H9 (cell line): ENCODE results near the gene IQSEC1. TPM values are rescaled to one million over a fixed set of nuclear protein-coding genes. Genes with fewer than 3 reads are reported as not detected.

ENCODE experiments used
- DNase-seq: peaks from one replicate; pipeline ENCODE4 v3.0.0-alpha.2; 2017
- H2AFZ ChIP-seq: one replicate; pipeline ENCODE4 v1.6.1; 2013; ENCODE audit warnings: mild to moderate bottlenecking, low read length, control low read depth, moderate library complexity
- H2AK5ac ChIP-seq: 2 replicates; pipeline ENCODE4 v1.6.1; 2013; ENCODE audit warnings: low read length, control low read depth, mixed read lengths; ENCODE audit not compliant: insufficient read length
- H2BK120ac ChIP-seq: one replicate; pipeline ENCODE4 v1.6.1; 2013; ENCODE audit warnings: low read depth, mild to moderate bottlenecking, low read length, control low read depth, inconsistent platforms; ENCODE audit not compliant: poor library complexity, severe bottlenecking
- H2BK12ac ChIP-seq: 2 replicates; pipeline ENCODE4 v1.6.1; 2013; ENCODE audit warnings: low read length, control low read depth, mixed read lengths, low read depth; ENCODE audit not compliant: insufficient read length
- H2BK15ac ChIP-seq: 2 replicates; pipeline ENCODE4 v1.6.1; 2013; ENCODE audit warnings: low read depth, low read length, control low read depth
- H2BK20ac ChIP-seq: one replicate; pipeline ENCODE4 v1.6.1; 2013; ENCODE audit warnings: low read depth, mild to moderate bottlenecking, low read length, control low read depth, inconsistent platforms; ENCODE audit not compliant: poor library complexity, severe bottlenecking
- H2BK5ac ChIP-seq: 2 replicates; pipeline ENCODE4 v1.6.1; 2013; ENCODE audit warnings: low read length, control low read depth, mixed read lengths; ENCODE audit not compliant: insufficient read length
- H3K14ac ChIP-seq: 2 replicates; pipeline ENCODE4 v1.6.1; 2013; ENCODE audit warnings: low read length, control low read depth; ENCODE audit not compliant: insufficient read depth
- H3K18ac ChIP-seq: 2 replicates; pipeline ENCODE4 v1.6.1; 2013; ENCODE audit warnings: low read depth, mild to moderate bottlenecking, mixed read lengths, low read length, control low read depth; ENCODE audit not compliant: insufficient read length
- H3K23ac ChIP-seq: 2 replicates; pipeline ENCODE4 v1.6.1; 2013; ENCODE audit warnings: low read length, control low read depth, mixed read lengths, low read depth; ENCODE audit not compliant: insufficient read length
- H3K23me2 ChIP-seq: 2 replicates; pipeline ENCODE4 v1.6.1; 2013; ENCODE audit warnings: low read depth, mild to moderate bottlenecking, mixed read lengths, low read length, control low read depth; ENCODE audit not compliant: insufficient read length, poor library complexity, severe bottlenecking
- H3K27ac ChIP-seq: 2 replicates; pipeline ENCODE4 v1.5.1; 2013; ENCODE audit warnings: low read length, control low read depth, mixed read lengths, low read depth; ENCODE audit not compliant: insufficient read length
- H3K27me3 ChIP-seq: 2 replicates; pipeline ENCODE4 v1.6.1; 2013; ENCODE audit warnings: low read length, control low read depth, inconsistent platforms; ENCODE audit not compliant: insufficient read depth
- H3K4ac ChIP-seq: 2 replicates; pipeline ENCODE4 v1.6.1; 2013; ENCODE audit warnings: low read depth, mild to moderate bottlenecking, control low read depth, inconsistent platforms, low read length, moderate library complexity
- H3K4me1 ChIP-seq: 2 replicates; pipeline ENCODE4 v1.6.1; 2013; ENCODE audit warnings: low read length, control low read depth, inconsistent platforms; ENCODE audit not compliant: insufficient read depth
- H3K4me2 ChIP-seq: 2 replicates; pipeline ENCODE4 v1.6.1; 2013; ENCODE audit warnings: low read length, control low read depth, mixed read lengths; ENCODE audit not compliant: insufficient read length, insufficient read depth
- H3K56ac ChIP-seq: 2 replicates; pipeline ENCODE4 v1.6.1; 2013; ENCODE audit warnings: low read depth, mild to moderate bottlenecking, mixed read lengths, low read length, control low read depth; ENCODE audit not compliant: insufficient read length
- H3K79me1 ChIP-seq: 2 replicates; pipeline ENCODE4 v1.6.1; 2013; ENCODE audit warnings: low read depth, mild to moderate bottlenecking, moderate library complexity, low read length, control low read depth, inconsistent platforms; ENCODE audit not compliant: insufficient read depth, poor library complexity, severe bottlenecking
- H3K79me2 ChIP-seq: 2 replicates; pipeline ENCODE4 v1.6.1; 2013; ENCODE audit warnings: low read length, control low read depth, inconsistent platforms; ENCODE audit not compliant: insufficient read depth
- H3K9ac ChIP-seq: 2 replicates; pipeline ENCODE4 v1.6.1; 2013; ENCODE audit warnings: low read length, control low read depth, mixed read lengths; ENCODE audit not compliant: insufficient read length; ENCODE audit errors: extremely low read depth
- H3K9me3 ChIP-seq: one replicate; pipeline ENCODE4 v1.6.1; 2013; ENCODE audit warnings: low read depth, low read length, inconsistent platforms; ENCODE audit not compliant: control insufficient read depth
- H3T11ph ChIP-seq: one replicate; pipeline ENCODE4 v1.6.1; 2013; ENCODE audit warnings: mild to moderate bottlenecking, low read length, control low read depth, inconsistent platforms
- H4K20me1 ChIP-seq: one replicate; pipeline ENCODE4 v1.6.1; 2013; ENCODE audit not compliant: control insufficient read depth, insufficient read length, insufficient read depth
- H4K5ac ChIP-seq: 2 replicates; pipeline ENCODE4 v1.6.1; 2013; ENCODE audit warnings: low read depth, mild to moderate bottlenecking, mixed read lengths, low read length, control low read depth; ENCODE audit not compliant: insufficient read length
- H4K8ac ChIP-seq: replicated peaks from 2 replicates; pipeline ENCODE4 v1.6.1; 2013; ENCODE audit warnings: low read length, control low read depth, mixed read lengths, low read depth; ENCODE audit not compliant: insufficient read length
- H4K91ac ChIP-seq: 2 replicates; pipeline ENCODE4 v1.6.1; 2013; ENCODE audit warnings: low read depth, mild to moderate bottlenecking, moderate library complexity, mixed read lengths, low read length, control low read depth; ENCODE audit not compliant: insufficient read length
- H3K27ac Mint-ChIP-seq, 3 experiments: 2 replicates in 2 of 3; 3 replicates in 1 of 3; pipeline ENCODE4 v1.8.0; 2020 to 2021; ENCODE audit warnings: mixed read lengths in 3 of 3, mild to moderate bottlenecking in 1 of 3, moderate library complexity in 1 of 3
- H3K27me3 Mint-ChIP-seq: 2 replicates; pipeline ENCODE4 v1.8.0; 2021; ENCODE audit warnings: low read depth, mild to moderate bottlenecking, moderate library complexity, mixed read lengths
- H3K36me3 Mint-ChIP-seq, 3 experiments: 2 replicates in 2 of 3; 3 replicates in 1 of 3; pipeline ENCODE4 v1.8.0; 2020 to 2021; ENCODE audit warnings: low read depth in 3 of 3, mixed read lengths in 3 of 3; ENCODE audit not compliant: insufficient read depth in 1 of 3
- H3K4me1 Mint-ChIP-seq, 2 experiments: 2 replicates each; pipeline ENCODE4 v1.8.0; 2020; ENCODE audit warnings: mixed read lengths in 2 of 2
- H3K4me3 Mint-ChIP-seq, 2 experiments: 2 replicates in 1 of 2; 3 replicates in 1 of 2; pipeline ENCODE4 v1.8.0; 2020 to 2021; ENCODE audit warnings: mild to moderate bottlenecking in 2 of 2, mixed read lengths in 2 of 2, moderate library complexity in 1 of 2
- H3K9me3 Mint-ChIP-seq, 2 experiments: 2 replicates in 1 of 2; 3 replicates in 1 of 2; pipeline ENCODE4 v1.8.0; 2020; ENCODE audit warnings: mild to moderate bottlenecking in 2 of 2, mixed read lengths in 2 of 2, moderate library complexity in 1 of 2
- WGBS: extraction: QIAGEN DNeasy Blood & Tissue Kit; methylation state at CpG from one replicate; pipeline ENCODE4 v1.1.7; 2013; ENCODE audit warnings: missing lambda C conversion rate, low lambda C conversion rate, mixed read lengths; ENCODE audit not compliant: insufficient read length; ENCODE audit errors: extremely low coverage; 5-methylcytosine and 5-hydroxymethylcytosine counted together
- total RNA-seq: library from RNA; stranded (reverse); gene quantifications from 2 replicates; pipeline ENCODE4 v1.2.1, GENCODE V29; 2021
- TF ChIP-seq, protein P1 (sequence below): fragments of 200-600 bp; sonication (generic); conservative IDR thresholded peaks from 3 replicates; pipeline ENCODE4 v1.8.0; 2021; ENCODE audit warnings: antibody characterized with exemption, mild to moderate bottlenecking

IQSEC1 gene
- total RNA-seq, 1 experiment from 2014 or later, result 19.1 TPM

DNA sequence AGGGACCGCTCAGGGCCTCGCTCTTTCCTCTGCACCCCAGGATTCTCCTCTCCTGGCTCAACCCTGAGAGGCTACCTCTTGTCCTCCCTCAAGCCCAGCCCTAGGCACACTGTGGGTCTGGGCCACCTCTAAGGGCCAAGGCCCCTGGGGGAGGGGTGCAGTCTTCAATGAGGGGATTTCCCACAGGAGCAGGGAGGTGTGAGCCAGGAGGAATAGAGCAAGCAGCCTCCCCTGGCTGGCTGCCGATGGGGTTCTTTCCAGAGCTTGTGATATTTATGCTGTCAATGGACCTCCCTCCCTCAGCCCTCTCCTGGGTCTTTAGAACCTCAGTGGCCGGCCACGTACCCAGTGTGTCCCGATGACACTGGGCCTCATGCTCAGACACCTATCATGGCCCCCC lies 132.4 kb downstream of the IQSEC1 start:
- Histone ChIP-seq H3K79me2 (no peaks in the 10 kb centered on the region), H4K20me1 (no peaks in the 10 kb centered on the region), H3K23ac (no peak overlapping the region), H4K5ac (no peak overlapping the region), H3K23me2 (no peaks in the 10 kb centered on the region), H3K9me3 (no peaks in the 10 kb centered on the region), H2AK5ac (no peak overlapping the region), H2BK12ac (no peak overlapping the region), H3K27me3 (no peaks in the 10 kb centered on the region), H3T11ph (no peak overlapping the region), H2BK20ac (no peak overlapping the region), H4K91ac (no peak overlapping the region), H3K4me2 (no peak overlapping the region), H3K4me1 (no peaks in the 10 kb centered on the region; the same call in 1 of the 2 replicates), H3K14ac (no peak overlapping the region), H3K79me1 (no peaks in the 10 kb centered on the region), H2AFZ (no peak overlapping the region), H2BK5ac (no peak overlapping the region), H2BK15ac (no peak overlapping the region), H4K8ac (no peak overlapping the region), H3K18ac (no peak overlapping the region), H3K9ac (no peak overlapping the region), H3K56ac (no peak overlapping the region), H2BK120ac (no peak overlapping the region), H3K4ac (no peak overlapping the region), H3K27ac (no peak overlapping the region)
- Mint-ChIP-seq H3K27ac (no peak overlapping the region), H3K36me3 (peaks cover 0 to 6% (median 2%) of the 10 kb centered on the region in 3 experiments; a peak in 2 of 7 replicates), H3K27me3 (no peaks in the 10 kb centered on the region), H3K4me1 (peaks cover 11 to 15% of the 10 kb centered on the region in 2 experiments), H3K4me3 (no peak overlapping the region), H3K9me3 (no peaks in the 10 kb centered on the region)
- no CpG with 5 or more reads among the region's 6 CpGs for WGBS
- TF ChIP-seq, protein P1, sequence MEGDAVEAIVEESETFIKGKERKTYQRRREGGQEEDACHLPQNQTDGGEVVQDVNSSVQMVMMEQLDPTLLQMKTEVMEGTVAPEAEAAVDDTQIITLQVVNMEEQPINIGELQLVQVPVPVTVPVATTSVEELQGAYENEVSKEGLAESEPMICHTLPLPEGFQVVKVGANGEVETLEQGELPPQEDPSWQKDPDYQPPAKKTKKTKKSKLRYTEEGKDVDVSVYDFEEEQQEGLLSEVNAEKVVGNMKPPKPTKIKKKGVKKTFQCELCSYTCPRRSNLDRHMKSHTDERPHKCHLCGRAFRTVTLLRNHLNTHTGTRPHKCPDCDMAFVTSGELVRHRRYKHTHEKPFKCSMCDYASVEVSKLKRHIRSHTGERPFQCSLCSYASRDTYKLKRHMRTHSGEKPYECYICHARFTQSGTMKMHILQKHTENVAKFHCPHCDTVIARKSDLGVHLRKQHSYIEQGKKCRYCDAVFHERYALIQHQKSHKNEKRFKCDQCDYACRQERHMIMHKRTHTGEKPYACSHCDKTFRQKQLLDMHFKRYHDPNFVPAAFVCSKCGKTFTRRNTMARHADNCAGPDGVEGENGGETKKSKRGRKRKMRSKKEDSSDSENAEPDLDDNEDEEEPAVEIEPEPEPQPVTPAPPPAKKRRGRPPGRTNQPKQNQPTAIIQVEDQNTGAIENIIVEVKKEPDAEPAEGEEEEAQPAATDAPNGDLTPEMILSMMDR, result no peak
- DNase-seq, result no peak
